ENCODE data around the gene GPR21. TPM values are rescaled to one million over a fixed set of nuclear protein-coding genes. Genes with fewer than 3 reads are reported as not detected.

Gene GPR21
- total RNA-seq, 2 experiments from 2014 or later, result 0.45 TPM; not detected in 1

DNA sequence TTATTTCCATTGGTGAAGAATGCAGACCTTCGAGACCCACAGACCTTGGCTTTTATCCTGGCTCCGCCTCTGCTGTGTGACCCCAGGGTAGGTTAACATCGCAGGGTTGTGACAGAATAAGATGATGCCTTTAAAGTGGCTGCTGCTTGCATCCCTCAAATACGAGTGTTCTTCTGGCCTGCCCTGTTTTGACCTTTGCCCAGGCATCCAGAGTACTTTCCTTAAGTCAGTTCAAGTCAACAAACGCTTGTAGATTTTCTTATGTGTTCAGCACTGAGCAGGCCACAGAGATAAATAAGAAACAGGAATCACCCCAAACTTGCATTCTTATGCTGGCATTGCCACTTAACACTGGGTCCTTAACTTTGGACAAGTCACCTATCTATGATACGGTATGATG, 50.2 kb downstream of the GPR21 start:
- TF ChIP-seq, protein P1, sequence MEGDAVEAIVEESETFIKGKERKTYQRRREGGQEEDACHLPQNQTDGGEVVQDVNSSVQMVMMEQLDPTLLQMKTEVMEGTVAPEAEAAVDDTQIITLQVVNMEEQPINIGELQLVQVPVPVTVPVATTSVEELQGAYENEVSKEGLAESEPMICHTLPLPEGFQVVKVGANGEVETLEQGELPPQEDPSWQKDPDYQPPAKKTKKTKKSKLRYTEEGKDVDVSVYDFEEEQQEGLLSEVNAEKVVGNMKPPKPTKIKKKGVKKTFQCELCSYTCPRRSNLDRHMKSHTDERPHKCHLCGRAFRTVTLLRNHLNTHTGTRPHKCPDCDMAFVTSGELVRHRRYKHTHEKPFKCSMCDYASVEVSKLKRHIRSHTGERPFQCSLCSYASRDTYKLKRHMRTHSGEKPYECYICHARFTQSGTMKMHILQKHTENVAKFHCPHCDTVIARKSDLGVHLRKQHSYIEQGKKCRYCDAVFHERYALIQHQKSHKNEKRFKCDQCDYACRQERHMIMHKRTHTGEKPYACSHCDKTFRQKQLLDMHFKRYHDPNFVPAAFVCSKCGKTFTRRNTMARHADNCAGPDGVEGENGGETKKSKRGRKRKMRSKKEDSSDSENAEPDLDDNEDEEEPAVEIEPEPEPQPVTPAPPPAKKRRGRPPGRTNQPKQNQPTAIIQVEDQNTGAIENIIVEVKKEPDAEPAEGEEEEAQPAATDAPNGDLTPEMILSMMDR (IDR thresholded peaks at IDR 0.05), result no peak
- ATAC-seq (no peak), DNase-seq (no peak)
- H3K36me3 Mint-ChIP-seq (ENCODE audit: low read depth), result peaks cover 7% of the 10 kb centered on the region
- H3K4me1 Mint-ChIP-seq (ENCODE audit: low read depth), result no peaks in the 10 kb centered on the region
- no peak overlapping the region for H3K4me3 Mint-ChIP-seq
- intact Hi-C loops (cut with micrococcal nuclease), result loop anchor here (5.0 to 10.0 kb wide), 2 partner anchors 141 to 269 kb away; no protein-coding TSS in a partner anchor
- H3K9me3 Mint-ChIP-seq, result no peaks in the 10 kb centered on the region
- ChIA-PET POLR2A (no interaction called here), CTCF (interaction anchor here (0.8 to 2.1 kb wide), 4 partner anchors 10 to 270 kb away, joined by 3 to 14 read pairs (median 6); no protein-coding TSS in a partner anchor)
- no peak overlapping the region for H3K27ac Mint-ChIP-seq
- H3K27me3 Mint-ChIP-seq, result no peaks in the 10 kb centered on the region

DNA sequence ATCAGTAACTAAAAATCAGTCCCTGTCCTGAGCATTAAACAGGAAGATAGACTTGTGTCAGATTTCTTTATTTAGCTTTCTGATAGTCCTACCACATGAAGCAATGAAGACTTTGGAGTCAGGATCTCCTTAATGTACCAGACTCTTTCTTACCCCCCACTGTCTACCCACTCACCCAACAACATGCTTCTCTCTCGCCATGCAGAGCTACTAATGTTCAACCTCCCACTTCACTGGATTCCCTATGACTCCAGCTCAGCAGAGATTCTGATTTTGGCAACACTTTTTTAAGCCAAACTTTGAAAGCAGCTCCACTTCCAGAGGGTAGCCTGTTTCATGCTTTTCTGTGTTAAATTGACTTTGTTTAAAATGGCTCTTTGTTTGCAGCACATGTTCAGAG, 50.8 kb downstream of the GPR21 start:
- DNase-seq (no peak), ATAC-seq (no peak)
- H3K4me3 Mint-ChIP-seq, result no peak overlapping the region
- H3K36me3 Mint-ChIP-seq (ENCODE audit: low read depth), result peaks cover 4% of the 10 kb centered on the region
- H3K27me3 Mint-ChIP-seq, result no peaks in the 10 kb centered on the region
- no peaks in the 10 kb centered on the region for H3K4me1 Mint-ChIP-seq (ENCODE audit: low read depth)
- ChIA-PET POLR2A (no interaction called here), CTCF (interaction anchor here (0.8 to 2.1 kb wide), 4 partner anchors 11 to 269 kb away, joined by 3 to 14 read pairs (median 6); no protein-coding TSS in a partner anchor)
- TF ChIP-seq, protein P1 (IDR thresholded peaks at IDR 0.05), result no peak
- H3K9me3 Mint-ChIP-seq, result no peaks in the 10 kb centered on the region
- intact Hi-C loops (cut with micrococcal nuclease), result loop anchor here (5.0 to 10.0 kb wide), 2 partner anchors 141 to 268 kb away; no protein-coding TSS in a partner anchor
- no peak overlapping the region for H3K27ac Mint-ChIP-seq

Other genes starting within 250 kb of the GPR21 start
- gene OR5C1, start 244.7 kb upstream of the GPR21 start, total RNA-seq, result not detected
- gene OR1K1, start 233.5 kb upstream of the GPR21 start, total RNA-seq, result not detected
- 10 to 100 TPM; 16.1 to 16.5 TPM for gene PDCL, start 205.1 kb upstream of the GPR21 start, total RNA-seq
- 10 to 100 TPM; 22.7 to 22.8 TPM for gene RC3H2, start 128.3 kb upstream of the GPR21 start, total RNA-seq
- 1 to 10 TPM; 9.7 to 9.8 TPM for gene ZBTB6, start 120.3 kb upstream of the GPR21 start, total RNA-seq
- 1 to 10 TPM; 5.3 to 6.2 TPM for gene ZBTB26, start 102.2 kb upstream of the GPR21 start, total RNA-seq
- gene RABGAP1, start 92.6 kb upstream of the GPR21 start, total RNA-seq, result 10 to 100 TPM; 19.8 to 22.0 TPM
- 10 to 100 TPM; 40.7 to 43.2 TPM for gene STRBP, start 234.9 kb downstream of the GPR21 start, total RNA-seq

All from activated CD8-positive, alpha-beta T cell treated with anti-CD3 and anti-CD28 coated beads for 36 hours (primary cell).